Hematopoietic multipotent progenitor cell treated with erythropoietin and hydrocortisone succinate and interleukin-3 and kit ligand, for 17 days (in vitro differentiated cells): ENCODE results near the gene RBM43.
"Not testable (repeated sequence)": the region's sequence is repeated elsewhere in the genome, so short reads cannot be mapped to it uniquely, and the experiment has no call there.

Experiments used
- DNase-seq: peaks from one replicate; pipeline ENCODE4 v3.0.0-alpha.2; 2015; ENCODE audit warnings: low spot score

The RBM43 gene

GRCh38 chr2:151268085-151268484, 6.4 kb upstream of the RBM43 start:
- DNase-seq, result no peak

DNA sequence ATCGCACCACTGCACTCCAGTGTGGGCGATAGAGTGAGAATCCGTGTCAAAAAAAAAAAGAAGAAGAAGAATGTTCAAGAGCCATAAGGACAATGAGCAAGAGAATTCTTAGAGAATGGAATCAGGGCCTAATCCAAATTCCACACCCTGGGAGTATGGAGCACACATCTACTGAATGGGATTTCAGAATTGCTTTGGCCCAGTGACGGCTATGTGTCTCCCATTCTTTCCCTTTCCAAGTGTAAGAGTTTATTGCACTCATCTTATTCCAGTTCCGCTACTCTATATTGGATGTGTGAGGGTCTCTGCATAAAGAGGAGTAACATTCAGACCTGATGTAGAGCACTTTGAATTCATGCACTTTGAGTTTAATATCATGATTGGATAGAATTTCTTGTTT, 5.9 kb upstream of the RBM43 start:
- no peak for DNase-seq

GRCh38 chr2:151265991-151266390, 4.3 kb upstream of the RBM43 start:
- DNase-seq, result no peak

DNA sequence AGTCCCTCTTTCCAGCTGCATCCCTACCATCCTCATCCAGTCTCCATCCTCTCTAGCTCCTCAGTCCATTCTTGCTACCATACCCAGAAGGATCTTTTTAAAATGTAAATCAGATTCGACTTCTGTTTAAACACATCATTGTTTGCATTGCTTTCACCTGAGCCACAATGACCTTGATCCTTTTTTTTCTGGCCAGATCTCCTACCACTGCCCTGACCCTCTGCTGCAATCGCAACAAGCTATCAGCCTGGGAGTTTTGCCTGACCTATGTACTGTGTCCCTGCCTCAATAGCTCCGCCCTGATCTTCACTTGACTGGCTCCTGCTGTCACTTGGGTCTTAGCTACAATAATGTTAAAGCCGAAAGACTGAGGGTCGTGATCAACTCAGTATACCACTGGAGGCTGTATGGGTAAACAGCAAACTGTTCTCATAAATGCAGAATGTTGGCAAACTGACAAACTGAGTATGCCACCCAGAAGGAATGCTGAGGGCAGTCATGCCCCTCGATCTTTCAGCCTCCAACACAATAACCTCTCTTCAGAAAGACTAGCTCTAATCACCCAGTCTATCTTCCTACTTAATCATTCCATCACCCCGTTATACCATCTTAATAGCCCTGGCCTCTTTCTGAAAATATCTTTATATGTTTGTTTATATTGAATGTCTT, 2.6 kb upstream of the RBM43 start:
- no peak for DNase-seq

GRCh38 chr2:151262629-151263028, 966 bp upstream of the RBM43 start:
- DNase-seq, result no peak

DNA sequence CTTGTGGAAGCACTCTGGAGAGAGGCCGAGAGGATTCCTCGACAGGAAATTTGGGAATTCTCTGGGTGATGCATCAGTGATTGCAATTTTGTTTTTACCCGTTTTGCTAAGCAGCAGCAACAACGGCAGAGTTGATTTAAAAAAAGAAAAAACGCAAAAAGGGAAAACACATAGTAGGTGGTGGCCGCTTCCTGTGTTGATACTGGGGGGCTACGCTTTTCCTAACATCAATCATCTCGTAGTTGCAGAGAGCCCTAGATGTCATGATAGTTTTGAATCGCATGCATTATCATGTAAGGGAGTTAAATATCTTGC, 271 bp upstream of the RBM43 start:
- DNase-seq, result no peak

DNA sequence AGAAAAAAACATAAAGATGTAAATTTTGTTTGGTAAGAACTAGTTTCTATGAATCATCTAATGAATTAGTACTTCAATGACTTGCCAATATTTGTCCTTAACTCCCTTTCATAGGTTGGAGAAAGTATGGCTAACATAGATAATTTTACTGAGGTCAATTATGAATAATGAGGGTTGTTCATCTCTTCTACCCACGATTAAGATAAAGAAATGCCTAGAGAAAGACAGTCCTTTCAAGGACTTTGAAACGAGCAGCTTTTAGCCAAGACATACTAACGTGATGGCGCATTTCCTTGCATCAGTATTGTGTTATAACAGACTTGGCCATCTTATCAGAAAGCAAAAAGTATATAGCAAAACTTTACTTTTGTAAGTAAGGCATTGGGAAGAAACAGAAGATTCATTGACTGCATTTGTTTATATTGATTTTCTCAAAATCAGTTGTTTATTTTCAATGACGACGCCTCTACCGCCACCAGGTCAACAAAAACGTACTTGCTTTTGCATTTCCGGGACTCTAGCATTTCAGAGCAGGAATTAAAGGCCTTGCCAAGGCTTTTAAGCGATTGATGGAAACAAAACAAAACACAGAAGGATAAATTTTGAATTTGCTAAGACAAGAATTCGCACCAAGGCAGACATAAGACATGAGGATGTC, 961 bp downstream of the RBM43 start:
- DNase-seq, result peak; percentile 67

- no peak for DNase-seq
Observed at GRCh38 chr2:151258121-151258520, 3.5 kb downstream of the RBM43 start.

DNA sequence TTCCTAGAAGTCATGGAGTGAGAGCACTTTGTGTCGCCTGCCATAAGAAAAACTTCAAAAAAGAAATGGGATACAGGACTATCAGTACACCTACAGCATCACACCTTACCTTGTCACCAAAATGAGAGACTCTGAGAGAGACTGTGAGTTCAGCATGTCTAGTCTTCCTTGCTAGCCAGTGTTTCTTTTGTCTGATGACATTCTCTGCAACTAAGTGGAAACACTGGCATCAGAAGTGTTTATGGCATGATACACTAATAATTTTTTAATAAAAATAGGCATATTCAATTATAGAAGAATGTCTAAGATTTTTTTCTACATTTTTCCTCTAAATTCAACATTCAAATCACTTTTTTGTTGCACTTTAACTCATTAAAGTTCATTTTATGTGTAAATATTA, 9.0 kb downstream of the RBM43 start:
- DNase-seq, result no peak

GRCh38 chr2:151251012-151251411, 10.7 kb downstream of the RBM43 start:
- DNase-seq, result no peak

GRCh38 chr2:151247432-151247831, 14.2 kb downstream of the RBM43 start:
- no peak for DNase-seq

DNA sequence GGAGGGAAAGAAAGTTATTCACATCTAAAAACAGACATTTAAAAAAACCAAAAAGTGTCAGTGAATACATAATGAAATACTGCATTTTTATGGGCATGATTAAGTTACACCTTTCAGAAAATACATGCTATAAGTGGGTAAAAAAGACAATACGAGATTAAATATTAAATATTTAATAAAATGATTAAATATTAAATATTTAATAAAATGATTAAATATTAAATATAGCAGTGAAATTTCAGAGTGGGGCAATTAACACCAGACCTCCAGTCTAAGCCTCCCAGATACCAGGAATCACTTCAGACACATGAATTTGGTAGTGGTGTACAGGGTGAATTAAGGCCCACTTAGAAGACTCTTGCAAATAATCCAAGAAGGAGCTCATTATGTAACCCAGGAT, 15.5 kb downstream of the RBM43 start:
- DNase-seq, result no peak

GRCh38 chr2:151243468-151243867, 18.2 kb downstream of the RBM43 start:
- no peak for DNase-seq

GRCh38 chr2:151241224-151241623, 20.4 kb downstream of the RBM43 start:
- no peak for DNase-seq

GRCh38 chr2:151240433-151240832, 21.2 kb downstream of the RBM43 start:
- no peak for DNase-seq

DNA sequence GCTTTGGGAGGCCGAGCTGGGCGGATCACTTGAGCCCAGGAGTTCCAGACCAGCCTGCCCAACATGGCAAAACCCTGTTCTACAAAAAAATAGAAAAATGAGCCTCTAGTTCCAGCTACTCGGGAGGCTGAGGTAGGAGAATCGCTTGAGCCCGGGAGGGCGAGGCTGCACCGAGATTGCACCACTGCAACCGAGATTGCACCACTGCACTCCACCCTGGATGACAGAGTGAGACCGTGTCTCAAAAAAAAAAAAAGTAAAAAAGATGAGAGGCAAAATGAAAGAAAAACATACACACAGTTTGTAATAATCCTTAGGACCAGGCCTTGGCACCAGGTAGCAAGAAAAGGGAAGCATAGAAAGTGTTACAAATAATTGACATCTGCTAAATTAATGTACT, 22.0 kb downstream of the RBM43 start:
- DNase-seq, result no peak

DNA sequence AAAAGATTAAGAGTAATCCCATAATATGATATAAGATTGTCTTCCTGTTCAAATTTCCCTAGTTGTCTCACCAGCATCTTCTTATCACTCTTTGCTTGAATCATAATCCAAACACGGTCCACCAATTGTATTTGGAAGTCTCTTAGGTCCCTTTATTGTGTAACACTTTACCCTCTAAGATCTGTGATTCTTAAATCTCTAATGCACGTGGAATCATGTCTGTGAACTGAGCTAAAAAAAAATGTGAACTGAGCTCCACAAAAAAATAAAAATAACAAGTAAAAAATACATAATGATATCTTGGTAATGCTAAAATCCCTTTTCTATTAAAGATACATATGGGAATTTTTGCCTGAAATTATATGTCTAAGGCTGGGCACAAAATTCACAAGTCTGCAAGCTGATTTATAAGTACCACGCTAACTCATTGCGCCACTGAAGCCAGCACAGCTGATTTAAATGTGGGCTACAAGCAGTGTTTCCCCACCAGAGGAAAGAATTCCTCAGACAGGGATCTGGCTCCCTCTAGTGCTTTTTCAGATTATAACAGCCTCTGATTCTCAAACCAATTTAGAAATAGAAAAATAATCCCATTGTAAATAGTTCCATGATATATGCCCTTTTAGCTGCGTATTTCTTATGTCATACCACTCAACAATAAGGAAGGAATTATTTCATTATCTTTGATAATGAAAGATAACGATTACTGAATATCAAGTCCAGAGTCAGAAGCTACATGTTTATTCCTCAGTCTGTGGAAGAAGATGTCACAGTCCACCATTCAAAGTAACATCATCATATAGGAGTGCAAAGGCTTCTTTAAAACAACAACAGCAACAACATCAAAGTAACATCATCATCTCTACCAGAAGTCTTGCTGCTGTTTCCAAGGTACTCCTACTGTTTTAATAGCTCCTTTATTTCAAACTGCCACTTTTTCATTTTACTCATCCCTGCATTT, 22.9 kb downstream of the RBM43 start:
- peak; percentile 65 for DNase-seq

- DNase-seq, result no peak
Observed at GRCh38 chr2:151237422-151238025, 24.1 kb downstream of the RBM43 start.

GRCh38 chr2:151233760-151234159, 27.9 kb downstream of the RBM43 start:
- not testable (repeated sequence) for DNase-seq

DNA sequence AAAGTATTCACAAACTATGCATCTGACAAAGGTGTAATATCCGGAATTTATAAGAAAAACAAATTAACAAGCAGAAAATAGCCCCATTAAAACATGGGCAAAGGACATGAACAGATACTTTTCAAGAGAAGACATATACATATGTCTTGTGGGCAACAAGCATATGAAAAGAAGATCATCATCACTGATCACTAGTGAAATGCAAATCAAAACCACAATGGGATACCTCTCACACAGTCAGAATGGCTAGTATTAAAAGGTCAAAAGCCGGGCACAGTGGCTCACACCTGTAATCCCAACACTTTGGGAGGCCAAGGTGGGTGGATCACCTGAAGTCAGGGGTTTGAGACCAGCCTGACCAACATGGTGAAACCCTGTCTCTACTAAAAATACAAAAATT, 28.4 kb downstream of the RBM43 start:
- DNase-seq, result not testable (repeated sequence)

DNA sequence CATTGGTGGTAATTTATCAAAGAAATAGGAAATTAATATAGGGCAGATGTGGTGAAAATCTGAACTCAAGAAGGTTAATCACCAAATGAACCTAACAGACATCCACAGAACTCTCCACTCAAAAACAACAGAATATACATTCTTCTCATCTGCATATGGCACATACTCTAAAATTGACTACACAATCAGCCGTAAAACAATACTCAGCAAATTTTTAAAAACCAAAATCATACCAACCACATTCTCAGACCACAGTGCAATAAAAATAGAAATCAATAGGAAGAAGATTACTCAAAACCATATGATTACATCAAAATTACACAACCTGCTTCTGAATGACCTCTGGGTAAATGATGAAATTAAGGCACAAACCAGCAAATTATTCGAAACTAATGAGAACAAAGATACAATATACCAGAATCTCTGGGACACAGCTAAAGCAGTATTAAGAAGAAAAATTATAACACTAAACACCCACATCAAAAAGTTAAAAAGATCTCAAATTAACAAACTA, 31.0 kb downstream of the RBM43 start:
- DNase-seq, result no peak

DNA sequence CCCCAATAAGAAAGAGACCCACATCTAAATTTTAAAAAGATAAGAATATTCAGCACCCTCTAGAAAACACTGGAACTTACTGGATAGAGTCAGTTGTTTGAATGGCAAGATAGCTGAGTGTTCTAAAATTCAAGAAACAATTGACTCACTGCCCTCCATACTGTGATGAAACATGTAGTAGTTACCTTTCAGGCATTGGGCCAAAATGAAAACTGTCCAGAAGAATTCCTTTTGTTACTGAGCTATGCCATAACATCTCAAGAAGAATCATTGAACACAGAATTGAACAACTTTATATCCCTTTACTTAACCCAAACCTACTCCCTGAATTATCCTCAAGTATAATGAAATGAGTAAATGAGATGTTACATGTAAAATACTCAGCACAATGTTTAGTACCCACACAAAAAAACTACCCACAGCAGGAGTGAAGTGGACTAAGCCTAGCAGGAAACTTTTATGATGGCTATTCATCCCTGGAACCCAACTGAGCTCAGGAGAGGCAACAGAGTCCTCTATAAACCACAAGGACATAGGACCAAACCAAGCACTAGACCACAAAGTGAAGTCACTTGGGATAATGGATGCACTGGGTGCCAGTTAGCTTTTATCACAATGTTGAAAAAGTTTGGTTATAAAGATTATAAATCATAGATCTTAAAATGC, 32.7 kb downstream of the RBM43 start:
- DNase-seq, result no peak
